Kidney (tissue), 14 donors: ENCODE data around the gene CDH13. TPM values are rescaled to one million over a fixed set of nuclear protein-coding genes. Genes with fewer than 3 reads are reported as not detected.

Source experiments
- DNase-seq, 5 donors: peaks; one replicate each; pipeline ENCODE4 v3.0.0-alpha.2; 2013 to 2020
- FAIRE-seq: peaks from 2 replicates; lab custom pipeline; 2012; peaks lifted over from hg19 to GRCh38; lab: Jason Lieb, UNC
- H3K27ac ChIP-seq, 2 donors: one replicate each; pipeline ENCODE4 v1.7.0; 2013; ENCODE audit warnings: low read depth in 2 of 2, low read length in 2 of 2, inconsistent platforms in 1 of 2
- H3K27me3 ChIP-seq: one replicate; pipeline ENCODE4 v1.7.1; 2013; ENCODE audit warnings: low read length, inconsistent platforms; ENCODE audit not compliant: control insufficient read depth, insufficient read depth
- H3K36me3 ChIP-seq, 3 donors: one replicate each; pipeline versions ENCODE4 v1.7.0 to v1.7.1; 2013; ENCODE audit warnings: low read length in 3 of 3, control low read depth in 1 of 3, inconsistent platforms in 1 of 3; ENCODE audit not compliant: insufficient read depth in 3 of 3, control insufficient read depth in 2 of 3
- H3K4me1 ChIP-seq, 3 donors: one replicate each; pipeline versions ENCODE4 v1.7.0 to v1.7.1; 2013; ENCODE audit warnings: low read length in 3 of 3, inconsistent platforms in 1 of 3, low read depth in 1 of 3; ENCODE audit not compliant: control insufficient read depth in 2 of 3, insufficient read depth in 2 of 3
- H3K4me3 ChIP-seq, 3 donors: one replicate each; pipeline versions ENCODE4 v1.7.0 to v1.8.1; 2013; ENCODE audit warnings: low read length in 3 of 3, control low read depth in 1 of 3, inconsistent platforms in 1 of 3
- H3K9ac ChIP-seq, 3 donors: one replicate each; pipeline versions ENCODE4 v1.7.0 to v1.7.1; 2013; ENCODE audit warnings: low read length in 3 of 3, control low read depth in 1 of 3, inconsistent platforms in 1 of 3
- H3K9me3 ChIP-seq, 3 donors: one replicate each; pipeline versions ENCODE4 v1.7.0 to v1.7.1; 2013; ENCODE audit warnings: low read length in 3 of 3, control low read depth in 1 of 3, inconsistent platforms in 1 of 3; ENCODE audit not compliant: control insufficient read depth in 2 of 3, insufficient read depth in 1 of 3
- intact Hi-C: fragments of 100-400 bp; cut with DNase I; formaldehyde crosslinking; loops from one replicate; pipeline ENCODE4 v1.11.1; 2022
- microRNA-seq: library from miRNA; unstranded; fragments of <30 nt; microRNA quantifications from one replicate; pipeline ENCODE4 v1.2.0, GENCODE V29; 2020
- polyA plus RNA-seq: library from polyadenylated mRNA; stranded (reverse); fragments of 350-450 nt; fragmentation: Illumina TruSeq; extraction: RNeasy Lipid Tissue Mini Kit (QIAGEN cat#74804); gene quantifications from one replicate; pipeline ENCODE4 v1.2.3, GENCODE V29; 2014; ENCODE audit warnings: low read depth, low replicate concordance; ENCODE audit not compliant: insufficient read depth
- total RNA-seq: library from RNA; stranded (reverse); fragmentation: NEBNext Ultra II Directional; extraction: Animal tissue kit (Norgen Biotek cat#: 25700); gene quantifications from one replicate; pipeline ENCODE4 v1.2.1, GENCODE V29; 2021
- TF ChIP-seq, protein P1 (sequence below): IDR thresholded peaks from 3 replicates; pipeline ENCODE4 v1.5.1; 2012; ENCODE audit warnings: mild to moderate bottlenecking, moderate library complexity, borderline replicate concordance; ENCODE audit not compliant: insufficient read depth; ENCODE audit errors: extremely low read depth
- donor health status: control.
- donor health status: control.
- donor health status: control.
- donor health status: control.
- donor health status: control.
- donor health status: DM: yes; HTN: yes; CAD: no.
- donor health status: Normal renal cell carcinoma (clear cell type).

The CDH13 gene
- total and polyA plus RNA-seq, 2 donors from 2014 or later = 4.8 to 13.8 TPM

DNA sequence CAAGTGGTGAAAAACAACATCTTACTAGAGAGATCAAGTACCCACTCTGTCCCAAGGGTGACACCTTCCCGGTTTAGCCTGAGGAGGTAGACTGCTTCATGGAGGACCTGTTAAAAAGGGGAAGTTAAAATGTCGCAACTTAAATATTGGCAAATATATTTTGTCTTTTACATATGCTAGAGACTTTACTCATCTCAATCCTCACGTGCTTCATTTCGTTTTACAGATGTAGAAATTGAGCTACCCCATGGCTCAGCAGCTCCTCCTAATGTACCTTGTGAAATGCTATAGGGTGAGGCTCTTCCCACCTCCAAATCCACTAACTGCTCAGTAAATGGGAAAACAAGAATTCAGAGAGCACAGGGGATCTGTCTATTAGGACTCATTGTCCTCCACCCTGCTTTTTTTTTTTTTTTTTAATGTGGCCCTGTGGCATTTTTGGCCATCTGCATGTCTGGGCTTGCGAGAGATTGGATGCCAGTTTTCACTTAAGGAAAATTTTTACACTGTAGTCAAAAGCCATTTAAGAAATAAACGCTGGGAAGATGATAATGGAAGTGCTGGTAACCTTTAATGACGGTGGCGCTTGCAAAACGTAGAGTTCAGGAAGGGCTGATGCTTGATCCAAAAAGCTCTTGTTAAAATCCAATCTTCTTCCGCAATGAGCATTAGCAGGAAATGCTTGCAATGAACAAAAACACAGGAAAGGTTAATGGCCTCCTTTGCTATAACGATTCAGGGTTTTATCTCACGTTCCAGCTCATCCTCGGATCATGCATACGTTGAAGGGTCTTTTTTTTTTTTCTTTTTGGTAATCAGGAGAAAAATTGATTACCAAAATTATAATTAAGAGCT, 1220.8 kb downstream of the CDH13 start:
- no peak overlapping the region for H3K27ac ChIP-seq
- no peak overlapping the region for H3K4me3 ChIP-seq
- DNase-seq (no peak), FAIRE-seq (no peak)
- no peaks in the 10 kb centered on the region for H3K36me3 ChIP-seq
- no peaks in the 10 kb centered on the region for H3K27me3 ChIP-seq
- TF ChIP-seq, protein P1, sequence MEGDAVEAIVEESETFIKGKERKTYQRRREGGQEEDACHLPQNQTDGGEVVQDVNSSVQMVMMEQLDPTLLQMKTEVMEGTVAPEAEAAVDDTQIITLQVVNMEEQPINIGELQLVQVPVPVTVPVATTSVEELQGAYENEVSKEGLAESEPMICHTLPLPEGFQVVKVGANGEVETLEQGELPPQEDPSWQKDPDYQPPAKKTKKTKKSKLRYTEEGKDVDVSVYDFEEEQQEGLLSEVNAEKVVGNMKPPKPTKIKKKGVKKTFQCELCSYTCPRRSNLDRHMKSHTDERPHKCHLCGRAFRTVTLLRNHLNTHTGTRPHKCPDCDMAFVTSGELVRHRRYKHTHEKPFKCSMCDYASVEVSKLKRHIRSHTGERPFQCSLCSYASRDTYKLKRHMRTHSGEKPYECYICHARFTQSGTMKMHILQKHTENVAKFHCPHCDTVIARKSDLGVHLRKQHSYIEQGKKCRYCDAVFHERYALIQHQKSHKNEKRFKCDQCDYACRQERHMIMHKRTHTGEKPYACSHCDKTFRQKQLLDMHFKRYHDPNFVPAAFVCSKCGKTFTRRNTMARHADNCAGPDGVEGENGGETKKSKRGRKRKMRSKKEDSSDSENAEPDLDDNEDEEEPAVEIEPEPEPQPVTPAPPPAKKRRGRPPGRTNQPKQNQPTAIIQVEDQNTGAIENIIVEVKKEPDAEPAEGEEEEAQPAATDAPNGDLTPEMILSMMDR = no peak
- H3K4me1 ChIP-seq = no peaks in the 10 kb centered on the region
- no peaks in the 10 kb centered on the region for H3K9me3 ChIP-seq
- intact Hi-C loops = no loop called here
- no peak overlapping the region for H3K9ac ChIP-seq

DNA sequence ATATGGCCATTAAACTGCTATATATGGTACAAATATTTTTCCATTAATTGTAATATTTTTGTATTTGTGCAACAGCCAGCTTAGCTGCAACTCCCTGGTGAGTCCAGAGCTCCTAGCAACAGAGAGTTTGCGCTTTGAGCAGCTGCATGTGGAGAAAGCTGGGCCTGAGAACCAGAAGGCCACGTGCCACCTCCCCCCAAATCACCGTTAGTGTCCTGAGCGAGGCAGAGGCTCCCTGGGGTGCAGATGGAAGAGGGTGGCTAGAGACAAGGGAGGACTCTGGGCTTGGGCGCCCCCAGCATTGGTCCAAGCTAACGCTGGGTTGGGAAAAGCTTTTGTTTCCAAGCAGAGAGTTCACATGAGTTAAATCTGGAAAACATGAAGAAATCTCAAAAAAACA, 1222.7 kb downstream of the CDH13 start:
- DNase-seq (no peak), FAIRE-seq (no peak)
- intact Hi-C loops = no loop called here
- Histone ChIP-seq H3K9me3 (no peaks in the 10 kb centered on the region), H3K4me1 (no peaks in the 10 kb centered on the region), H3K27me3 (no peaks in the 10 kb centered on the region), H3K36me3 (no peaks in the 10 kb centered on the region), H3K4me3 (no peak overlapping the region), H3K9ac (no peak overlapping the region), H3K27ac (no peak overlapping the region)
- TF ChIP-seq, protein P1 = no peak

Small RNA genes lying within 50 kb of the gene (microRNA-seq; reads per million reads assigned to microRNA genes)
- gene MIR3182 (not detected), gene MIR8058 (not detected)
